GM21381 (cell line): ENCODE data around the gene TNFRSF21.

Experiments
- ATAC-seq: cut with Tn5 transposase; IDR thresholded peaks from one replicate; pipeline ENCODE4 v1.9.1; 2021; ENCODE audit warnings: mild to moderate bottlenecking, moderate library complexity; ENCODE audit not compliant: unreplicated experiment

TNFRSF21 gene

GRCh38 chr6:47254051-47254450, 55.7 kb downstream of the TNFRSF21 start:
- ATAC-seq = no peak

- no peak for ATAC-seq
Observed at GRCh38 chr6:47253136-47253535, 56.6 kb downstream of the TNFRSF21 start.

- no peak for ATAC-seq
Observed at GRCh38 chr6:47252633-47253032, 57.1 kb downstream of the TNFRSF21 start.

- ATAC-seq = no peak
Observed at GRCh38 chr6:47251396-47251795, 58.3 kb downstream of the TNFRSF21 start.

GRCh38 chr6:47250302-47250701, 59.4 kb downstream of the TNFRSF21 start:
- ATAC-seq = no peak

GRCh38 chr6:47248446-47248845, 61.3 kb downstream of the TNFRSF21 start:
- no peak for ATAC-seq

- peak; percentile 41 for ATAC-seq
Observed at GRCh38 chr6:47247227-47247797, 62.4 kb downstream of the TNFRSF21 start.

- ATAC-seq = no peak
Observed at GRCh38 chr6:47246551-47246950, 63.2 kb downstream of the TNFRSF21 start.

- no peak for ATAC-seq
Observed at GRCh38 chr6:47245745-47246371, 63.8 kb downstream of the TNFRSF21 start.

- peak; percentile 97 for ATAC-seq
Observed at GRCh38 chr6:47242483-47243386, 67.0 kb downstream of the TNFRSF21 start.

- no peak for ATAC-seq
Observed at GRCh38 chr6:47241742-47242482, 67.8 kb downstream of the TNFRSF21 start.

- ATAC-seq = no peak
Observed at GRCh38 chr6:47240277-47240890, 69.3 kb downstream of the TNFRSF21 start.

GRCh38 chr6:47239546-47239945, 70.2 kb downstream of the TNFRSF21 start:
- no peak for ATAC-seq

GRCh38 chr6:47238456-47238995, 71.2 kb downstream of the TNFRSF21 start:
- no peak for ATAC-seq

- ATAC-seq = no peak
Observed at GRCh38 chr6:47237196-47237595, 72.5 kb downstream of the TNFRSF21 start.

- ATAC-seq = peak; percentile 77
Observed at GRCh38 chr6:47235964-47236760, 73.5 kb downstream of the TNFRSF21 start.

- no peak for ATAC-seq
Observed at GRCh38 chr6:47235421-47235820, 74.3 kb downstream of the TNFRSF21 start.

- ATAC-seq = no peak
Observed at GRCh38 chr6:47234266-47234933, 75.3 kb downstream of the TNFRSF21 start.

- no peak for ATAC-seq
Observed at GRCh38 chr6:47231151-47231550, 78.6 kb downstream of the TNFRSF21 start.
